ENCODE data around the gene TNFSF8.

TNFSF8 gene

GRCh38 chr9:114854736-114855355 lies 75.5 kb downstream of the TNFSF8 start:
- Histone ChIP-seq H3K4me2 (ENCODE audit: low read length) (no peak overlapping the region), H3K18ac (ENCODE audit: low read length) (no peak overlapping the region), H2BK12ac (ENCODE audit: low read length) (no peak overlapping the region), H4K12ac (ENCODE audit: low read depth, low read length) (no peak overlapping the region), H3K79me2 (ENCODE audit: control insufficient read depth, insufficient read depth, low read length, poor library complexity) (no peaks in the 10 kb centered on the region), H3K23ac (ENCODE audit: low read length) (no peak overlapping the region), H3K4ac (ENCODE audit: low read depth, low read length) (no peak overlapping the region), H2AK5ac (ENCODE audit: low read length) (no peak overlapping the region), H3K9me3 (ENCODE audit: insufficient read depth, low read depth, low read length) (no peaks in the 10 kb centered on the region), H2BK120ac (ENCODE audit: insufficient read depth, low read length, poor library complexity) (no peak overlapping the region), H2AFZ (ENCODE audit: insufficient read depth, low read length, poor library complexity) (no peak overlapping the region), H4K91ac (ENCODE audit: low read depth, low read length) (no peak overlapping the region), H3K27ac (ENCODE audit: low read depth, low read length) (no peak overlapping the region), H2BK5ac (ENCODE audit: low read depth, low read length, poor library complexity) (no peak overlapping the region), H4K8ac (ENCODE audit: low read depth, low read length) (no peak overlapping the region), H3K27me3 (ENCODE audit: insufficient read depth, low read length) (no peaks in the 10 kb centered on the region), H3K4me1 (ENCODE audit: control insufficient read depth in 1 of 2, insufficient read depth in 2 of 2, low read length in 2 of 2) (no peaks in the 10 kb centered on the region), H3K9ac (ENCODE audit: low read length) (no peak overlapping the region), H3K14ac (ENCODE audit: low read length) (no peak overlapping the region), H3K4me3 (ENCODE audit: low read depth, low read length) (no peak overlapping the region), H3K79me1 (ENCODE audit: low read length) (no peaks in the 10 kb centered on the region), H3K36me3 (ENCODE audit: control insufficient read depth in 1 of 2, insufficient read depth in 2 of 2, low read length in 2 of 2) (no peaks in the 10 kb centered on the region)
- WGBS (ENCODE audit: extremely low coverage, insufficient coverage, insufficient read length) = no CpG with 5 or more reads among the region's 7 CpGs
- no peak for DNase-seq

- no peak overlapping the region for H4K8ac ChIP-seq (ENCODE audit: low read depth, low read length)
- no peak overlapping the region for H3K4ac ChIP-seq (ENCODE audit: low read depth, low read length)
- no peak overlapping the region for H4K91ac ChIP-seq (ENCODE audit: low read depth, low read length)
- H3K4me2 ChIP-seq (ENCODE audit: low read length) = no peak overlapping the region
- H3K79me1 ChIP-seq (ENCODE audit: low read length) = no peaks in the 10 kb centered on the region
- H2BK5ac ChIP-seq (ENCODE audit: low read depth, low read length, poor library complexity) = no peak overlapping the region
- H3K14ac ChIP-seq (ENCODE audit: low read length) = no peak overlapping the region
- H3K27ac ChIP-seq (ENCODE audit: low read depth, low read length) = no peak overlapping the region
- H2AK5ac ChIP-seq (ENCODE audit: low read length) = no peak overlapping the region
- H3K4me1 ChIP-seq (ENCODE audit: control insufficient read depth in 1 of 2, insufficient read depth in 2 of 2, low read length in 2 of 2) = no peaks in the 10 kb centered on the region
- no peak overlapping the region for H2AFZ ChIP-seq (ENCODE audit: insufficient read depth, low read length, poor library complexity)
- H2BK120ac ChIP-seq (ENCODE audit: insufficient read depth, low read length, poor library complexity) = no peak overlapping the region
- no peaks in the 10 kb centered on the region for H3K9me3 ChIP-seq (ENCODE audit: insufficient read depth, low read depth, low read length)
- no peaks in the 10 kb centered on the region for H3K36me3 ChIP-seq (ENCODE audit: control insufficient read depth in 1 of 2, insufficient read depth in 2 of 2, low read length in 2 of 2)
- no peak for DNase-seq
- H3K27me3 ChIP-seq (ENCODE audit: insufficient read depth, low read length) = no peaks in the 10 kb centered on the region
- no peak overlapping the region for H2BK12ac ChIP-seq (ENCODE audit: low read length)
- H3K18ac ChIP-seq (ENCODE audit: low read length) = no peak overlapping the region
- no peak overlapping the region for H4K12ac ChIP-seq (ENCODE audit: low read depth, low read length)
- H3K23ac ChIP-seq (ENCODE audit: low read length) = no peak overlapping the region
- H3K79me2 ChIP-seq (ENCODE audit: control insufficient read depth, insufficient read depth, low read length, poor library complexity) = no peaks in the 10 kb centered on the region
- H3K9ac ChIP-seq (ENCODE audit: low read length) = no peak overlapping the region
- WGBS (ENCODE audit: extremely low coverage, insufficient coverage, insufficient read length) = no CpG with 5 or more reads among the region's 3 CpGs
- no peak overlapping the region for H3K4me3 ChIP-seq (ENCODE audit: low read depth, low read length)
Observed at GRCh38 chr9:114853071-114853855, 77.1 kb downstream of the TNFSF8 start.

- Histone ChIP-seq H3K4me3 (ENCODE audit: low read depth, low read length) (no peak overlapping the region), H4K8ac (ENCODE audit: low read depth, low read length) (no peak overlapping the region)
- no CpG with 5 or more reads among the region's 4 CpGs for WGBS (ENCODE audit: extremely low coverage, insufficient coverage, insufficient read length)
Observed at GRCh38 chr9:114852050-114852594, 78.3 kb downstream of the TNFSF8 start.

GRCh38 chr9:114851306-114851705 lies 79.1 kb downstream of the TNFSF8 start:
- Histone ChIP-seq H2BK120ac (ENCODE audit: insufficient read depth, low read length, poor library complexity) (no peak overlapping the region), H3K79me2 (ENCODE audit: control insufficient read depth, insufficient read depth, low read length, poor library complexity) (no peaks in the 10 kb centered on the region), H3K4me3 (ENCODE audit: low read depth, low read length) (no peak overlapping the region), H3K9ac (ENCODE audit: low read length) (no peak overlapping the region), H4K8ac (ENCODE audit: low read depth, low read length) (no peak overlapping the region), H2BK5ac (ENCODE audit: low read depth, low read length, poor library complexity) (no peak overlapping the region), H4K91ac (ENCODE audit: low read depth, low read length) (no peak overlapping the region), H3K4me2 (ENCODE audit: low read length) (no peak overlapping the region), H3K18ac (ENCODE audit: low read length) (no peak overlapping the region), H2AK5ac (ENCODE audit: low read length) (no peak overlapping the region), H3K9me3 (ENCODE audit: insufficient read depth, low read depth, low read length) (no peaks in the 10 kb centered on the region), H3K4ac (ENCODE audit: low read depth, low read length) (no peak overlapping the region), H3K27ac (ENCODE audit: low read depth, low read length) (no peak overlapping the region), H3K4me1 (ENCODE audit: control insufficient read depth in 1 of 2, insufficient read depth in 2 of 2, low read length in 2 of 2) (no peaks in the 10 kb centered on the region), H2AFZ (ENCODE audit: insufficient read depth, low read length, poor library complexity) (no peak overlapping the region), H2BK12ac (ENCODE audit: low read length) (no peak overlapping the region), H3K23ac (ENCODE audit: low read length) (no peak overlapping the region), H4K12ac (ENCODE audit: low read depth, low read length) (no peak overlapping the region), H3K79me1 (ENCODE audit: low read length) (no peaks in the 10 kb centered on the region), H3K14ac (ENCODE audit: low read length) (no peak overlapping the region), H3K27me3 (ENCODE audit: insufficient read depth, low read length) (no peaks in the 10 kb centered on the region), H3K36me3 (ENCODE audit: control insufficient read depth in 1 of 2, insufficient read depth in 2 of 2, low read length in 2 of 2) (no peaks in the 10 kb centered on the region)
- no peak for DNase-seq
- no CpG with 5 or more reads among the region's 3 CpGs for WGBS (ENCODE audit: extremely low coverage, insufficient coverage, insufficient read length)

More at GRCh38 chr9:114852050-114852594, 78.3 kb downstream of the TNFSF8 start:
- H3K18ac ChIP-seq (ENCODE audit: low read length) = no peak overlapping the region
- no peak for DNase-seq
- H3K27ac ChIP-seq (ENCODE audit: low read depth, low read length) = no peak overlapping the region
- H4K12ac ChIP-seq (ENCODE audit: low read depth, low read length) = no peak overlapping the region
- H3K79me1 ChIP-seq (ENCODE audit: low read length) = no peaks in the 10 kb centered on the region
- H3K27me3 ChIP-seq (ENCODE audit: insufficient read depth, low read length) = no peaks in the 10 kb centered on the region
- H3K14ac ChIP-seq (ENCODE audit: low read length) = no peak overlapping the region
- no peak overlapping the region for H2BK120ac ChIP-seq (ENCODE audit: insufficient read depth, low read length, poor library complexity)
- no peak overlapping the region for H2AK5ac ChIP-seq (ENCODE audit: low read length)
- no peak overlapping the region for H3K4ac ChIP-seq (ENCODE audit: low read depth, low read length)
- H3K36me3 ChIP-seq (ENCODE audit: control insufficient read depth in 1 of 2, insufficient read depth in 2 of 2, low read length in 2 of 2) = no peaks in the 10 kb centered on the region
- H3K4me1 ChIP-seq (ENCODE audit: control insufficient read depth in 1 of 2, insufficient read depth in 2 of 2, low read length in 2 of 2) = no peaks in the 10 kb centered on the region
- no peaks in the 10 kb centered on the region for H3K79me2 ChIP-seq (ENCODE audit: control insufficient read depth, insufficient read depth, low read length, poor library complexity)
- no peak overlapping the region for H2BK12ac ChIP-seq (ENCODE audit: low read length)
- no peaks in the 10 kb centered on the region for H3K9me3 ChIP-seq (ENCODE audit: insufficient read depth, low read depth, low read length)
- no peak overlapping the region for H3K4me2 ChIP-seq (ENCODE audit: low read length)
- H2AFZ ChIP-seq (ENCODE audit: insufficient read depth, low read length, poor library complexity) = no peak overlapping the region
- no peak overlapping the region for H3K23ac ChIP-seq (ENCODE audit: low read length)
- no peak overlapping the region for H2BK5ac ChIP-seq (ENCODE audit: low read depth, low read length, poor library complexity)
- no peak overlapping the region for H3K9ac ChIP-seq (ENCODE audit: low read length)
- no peak overlapping the region for H4K91ac ChIP-seq (ENCODE audit: low read depth, low read length)
